HCT116 (cell line): Measurements from ENCODE around the gene SIX4. TPM values are rescaled to one million over a fixed set of nuclear protein-coding genes. Genes with fewer than 3 reads are reported as not detected.

Source experiments
- ATAC-seq: fragments of 200-7000 bp; cut with Tn5 transposase; 2 replicates; pipeline ENCODE4 v1.9.1; 2020; ENCODE audit warnings: mild to moderate bottlenecking, moderate library complexity
- BruUV-seq: library from RNA; stranded (reverse); fragments of 400-500 nt; replicated peaks from 2 replicates; lab custom pipeline; 2021; lab: Mats Ljungman, UMichigan
- CTCF ChIA-PET: fragments of 300-600 bp; sonication (Branson Sonifier 250); formaldehyde crosslinking; loops from one replicate; lab custom pipeline; 2021; ENCODE audit warnings: antibody characterized with exemption; lab: Charles Lee
- POLR2A ChIA-PET: fragments of 300-600, 350-600 bp; sonication (Branson Sonifier 250); formaldehyde crosslinking; loops from one replicate; lab custom pipeline; 2021; ENCODE audit warnings: antibody characterized with exemption; lab: Charles Lee
- RAD21 ChIA-PET, 2 experiments: fragments of 300-600 bp; sonication (Branson Sonifier 250); formaldehyde crosslinking; loops; one replicate each; lab custom pipeline; 2023; ENCODE audit warnings: low total read pairs in 2 of 2; ENCODE audit not compliant: uncharacterized antibody in 2 of 2, unreplicated experiment in 2 of 2, low non-redundant PET in 1 of 2; lab: Charles Lee
- DNase-seq: peaks from one replicate; pipeline ENCODE4 v3.0.0-alpha.2; 2010; ENCODE audit warnings: low read depth, low spot score
- H2AFZ ChIP-seq: fragments of 200-600 bp; shearing (Covaris generic), sonication (generic); 2 replicates; pipeline ENCODE4 v1.6.1; 2017; ENCODE audit warnings: low read depth, mixed run types, mixed read lengths, antibody characterized with exemption, low read length; ENCODE audit not compliant: poor library complexity, severe bottlenecking
- H3K27ac ChIP-seq: 2 replicates; pipeline ENCODE4 v1.5.1; 2012; ENCODE audit warnings: low read depth, low read length
- H3K27me3 ChIP-seq: fragments of 200-600 bp; sonication (generic); 2 replicates; pipeline ENCODE4 v1.6.1; 2016; ENCODE audit warnings: mixed run types, low read length, mixed read lengths; ENCODE audit not compliant: insufficient read depth
- H3K36me3 ChIP-seq, 2 experiments: fragments of 200-500 bp in 1 of 2; fragments of 200-600 bp in 1 of 2; sonication (Bioruptor generic) in 1 of 2; sonication (generic) in 1 of 2; 2 replicates each; pipeline versions ENCODE4 v1.5.1 to v1.6.1; 2014 to 2016; ENCODE audit warnings: low read length in 2 of 2, inconsistent platforms in 1 of 2, mixed read lengths in 1 of 2, mixed run types in 1 of 2; ENCODE audit not compliant: insufficient read depth in 2 of 2, control insufficient read depth in 1 of 2
- H3K4me1 ChIP-seq, 2 experiments: fragments of 200-600 bp in 1 of 2; sonication (generic) in 1 of 2; 2 replicates each; pipeline versions ENCODE4 v1.5.1 to v1.6.1; 2012 to 2017; ENCODE audit warnings: low read length in 2 of 2, inconsistent platforms in 1 of 2, mild to moderate bottlenecking in 1 of 2, mixed read lengths in 1 of 2, mixed run types in 1 of 2, moderate library complexity in 1 of 2; ENCODE audit not compliant: insufficient read depth in 2 of 2, control insufficient read depth in 1 of 2
- H3K4me2 ChIP-seq: fragments of 200-600 bp; sonication (generic); 2 replicates; pipeline ENCODE4 v1.6.1; 2017; ENCODE audit warnings: mixed run types, low read length, mixed read lengths
- H3K4me3 ChIP-seq, 2 experiments: fragments of 200-600 bp in 1 of 2; sonication (generic) in 1 of 2; replicated peaks in 1 of 2; 2 replicates each; pipeline ENCODE4 v1.5.1; 2011 to 2016; ENCODE audit warnings: low read length in 2 of 2, control low read depth in 1 of 2, low read depth in 1 of 2, mild to moderate bottlenecking in 1 of 2, mixed read lengths in 1 of 2, mixed run types in 1 of 2
- H3K79me2 ChIP-seq: fragments of 200-600 bp; sonication (generic); 2 replicates; pipeline ENCODE4 v1.6.1; 2017; ENCODE audit warnings: mild to moderate bottlenecking, mixed run types, low read length, moderate library complexity, mixed read lengths; ENCODE audit not compliant: insufficient read depth
- H3K9ac ChIP-seq: fragments of 200-600 bp; sonication (generic); 2 replicates; pipeline ENCODE4 v1.6.1; 2016; ENCODE audit warnings: low read length, mixed read lengths
- H3K9me2 ChIP-seq: fragments of 200-600 bp; sonication (generic), shearing (Covaris generic); 2 replicates; pipeline ENCODE4 v1.6.1; 2017; ENCODE audit warnings: mixed run types, mild to moderate bottlenecking, moderate library complexity; ENCODE audit not compliant: insufficient read depth
- H3K9me3 ChIP-seq, 2 experiments: fragments of 200-500 bp in 1 of 2; fragments of 200-600 bp in 1 of 2; sonication (Bioruptor generic) in 1 of 2; sonication (generic) in 1 of 2; 2 replicates each; pipeline ENCODE4 v1.6.1; 2014 to 2017; ENCODE audit warnings: low read length in 2 of 2, mixed read lengths in 2 of 2, inconsistent platforms in 1 of 2, low read depth in 1 of 2, mild to moderate bottlenecking in 1 of 2, mixed run types in 1 of 2, moderate library complexity in 1 of 2; ENCODE audit not compliant: control insufficient read depth in 1 of 2, insufficient read depth in 1 of 2
- H4K20me1 ChIP-seq: fragments of 200-600 bp; sonication (generic), shearing (Covaris generic); 2 replicates; pipeline ENCODE4 v1.6.1; 2017; ENCODE audit warnings: mixed run types, mild to moderate bottlenecking, moderate library complexity; ENCODE audit not compliant: insufficient read depth
- CBX3 ChIP-seq: IDR thresholded peaks from 2 replicates; pipeline ENCODE4 v1.6.1; 2012; ENCODE audit warnings: low read depth
- CEBPB ChIP-seq: IDR thresholded peaks from 2 replicates; pipeline ENCODE4 v1.6.1; 2012; ENCODE audit warnings: low read depth
- ELF1 ChIP-seq: IDR thresholded peaks from 2 replicates; pipeline ENCODE4 v1.6.1; 2012; ENCODE audit warnings: low read depth, borderline replicate concordance
- EZH2 ChIP-seq: fragments of 200-600 bp; sonication (generic); IDR thresholded peaks from 2 replicates; pipeline ENCODE4 v1.6.1; 2017; ENCODE audit warnings: antibody characterized with exemption, mixed run types
- EZH2phosphoT487 ChIP-seq: fragments of 200-600 bp; IDR thresholded peaks from 2 replicates; pipeline ENCODE4 v1.6.1; 2018; ENCODE audit warnings: antibody characterized with exemption, borderline replicate concordance
- JUND ChIP-seq: IDR thresholded peaks from 2 replicates; pipeline ENCODE4 v1.6.1; 2012
- POLR2A ChIP-seq: IDR thresholded peaks from 2 replicates; pipeline ENCODE4 v1.7.0; 2011; ENCODE audit warnings: borderline replicate concordance; ENCODE audit not compliant: insufficient read depth, insufficient read length; ENCODE audit errors: extremely low read depth
- RAD21 ChIP-seq: IDR thresholded peaks from 2 replicates; pipeline ENCODE4 v1.6.1; 2012; ENCODE audit warnings: low read depth, mild to moderate bottlenecking
- SIN3A ChIP-seq: IDR thresholded peaks from 2 replicates; pipeline ENCODE4 v1.6.1; 2012; ENCODE audit warnings: low read depth
- SP1 ChIP-seq: IDR thresholded peaks from 2 replicates; pipeline ENCODE4 v1.6.1; 2012; ENCODE audit warnings: low read depth
- ZFX ChIP-seq: fragments of 450-650 bp; IDR thresholded peaks from 2 replicates; pipeline ENCODE4 v1.6.1; 2017
- ZNF274 ChIP-seq: fragments of 200-500 bp; sonication (Bioruptor generic); IDR thresholded peaks from 2 replicates; pipeline ENCODE4 v1.6.1; 2014; ENCODE audit warnings: mild to moderate bottlenecking, low read depth, low read length, inconsistent platforms
- intact Hi-C: fragments of 100-400 bp; cut with micrococcal nuclease; formaldehyde crosslinking; loops from 2 replicates; pipeline ENCODE4 v1.10.0; 2022
- total RNA-seq: library from RNA; stranded (reverse); gene quantifications from one replicate; pipeline ENCODE4 v1.2.1, GENCODE V29; 2021; ENCODE audit not compliant: unreplicated experiment
- TF ChIP-seq, protein P1 (sequence below): IDR thresholded peaks from 2 replicates; pipeline ENCODE4 v1.6.1; 2012

The SIX4 gene
- total RNA-seq, 1 experiment from 2014 or later = 24.5 TPM

DNA sequence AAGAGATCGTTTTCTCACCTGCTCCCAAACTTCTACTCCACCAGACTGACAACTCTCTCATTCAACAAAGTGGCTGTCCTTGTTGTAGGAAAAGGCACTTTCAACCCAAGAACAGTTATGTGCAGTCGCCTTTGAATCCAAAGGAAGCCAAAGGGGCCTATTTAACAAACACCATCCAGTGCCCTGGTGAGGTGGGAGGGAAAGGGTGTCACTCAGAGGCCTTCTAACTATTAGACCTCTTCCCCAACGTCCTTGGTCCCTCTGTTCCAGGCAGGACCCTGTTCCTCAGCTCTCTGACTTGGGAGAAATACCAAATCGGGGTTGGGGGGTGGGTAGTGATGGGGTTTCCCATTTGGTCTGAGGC, 3.2 kb downstream of the SIX4 start:
- no peaks in the 10 kb centered on the region for H3K9me3 ChIP-seq
- peaks cover 16 to 33% of the 10 kb centered on the region in 2 experiments; a peak in 3 of 4 replicates for H3K36me3 ChIP-seq
- peak overlapping the region; percentile 98 for H3K4me2 ChIP-seq
- BruUV-seq = no TSS peak
- ATAC-seq (peak; percentile 1; the same call in 1 of the 2 replicates), DNase-seq (no peak)
- no peaks in the 10 kb centered on the region for H4K20me1 ChIP-seq
- peaks cover 17 to 18% of the 10 kb centered on the region in 2 experiments for H3K4me1 ChIP-seq
- no peak overlapping the region for H2AFZ ChIP-seq
- H3K4me3 ChIP-seq = peak overlapping the region; percentile 77 to 79
- intact Hi-C loops = loop anchor here (5.0 kb wide), 1 partner anchor 74 kb away; the partner anchor contains the start of gene SIX1
- ChIA-PET POLR2A (no interaction called here), CTCF (no interaction called here), RAD21 (interaction anchor here in 1 of 2 experiments (0.7 kb wide), 1 partner anchor 51 kb away, joined by 4 read pairs; no protein-coding TSS in a partner anchor)
- H3K9me2 ChIP-seq = no peaks in the 10 kb centered on the region
- peaks cover 48% of the 10 kb centered on the region for H3K79me2 ChIP-seq
- peak overlapping the region; percentile 28; the same call in 1 of the 2 replicates for H3K27ac ChIP-seq
- no peaks in the 10 kb centered on the region for H3K27me3 ChIP-seq
- peak overlapping the region; percentile 81 for H3K9ac ChIP-seq
- TF ChIP-seq EZH2phosphoT487 = no peak
- no peak for TF ChIP-seq EZH2
- TF ChIP-seq, protein P1, sequence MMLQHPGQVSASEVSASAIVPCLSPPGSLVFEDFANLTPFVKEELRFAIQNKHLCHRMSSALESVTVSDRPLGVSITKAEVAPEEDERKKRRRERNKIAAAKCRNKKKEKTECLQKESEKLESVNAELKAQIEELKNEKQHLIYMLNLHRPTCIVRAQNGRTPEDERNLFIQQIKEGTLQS = no peak
- no peak for TF ChIP-seq SP1
- no peak for TF ChIP-seq RAD21
- no peak for TF ChIP-seq ZNF274
- TF ChIP-seq SIN3A = no peak
- TF ChIP-seq ELF1 = no peak
- TF ChIP-seq CBX3 = no peak

DNA sequence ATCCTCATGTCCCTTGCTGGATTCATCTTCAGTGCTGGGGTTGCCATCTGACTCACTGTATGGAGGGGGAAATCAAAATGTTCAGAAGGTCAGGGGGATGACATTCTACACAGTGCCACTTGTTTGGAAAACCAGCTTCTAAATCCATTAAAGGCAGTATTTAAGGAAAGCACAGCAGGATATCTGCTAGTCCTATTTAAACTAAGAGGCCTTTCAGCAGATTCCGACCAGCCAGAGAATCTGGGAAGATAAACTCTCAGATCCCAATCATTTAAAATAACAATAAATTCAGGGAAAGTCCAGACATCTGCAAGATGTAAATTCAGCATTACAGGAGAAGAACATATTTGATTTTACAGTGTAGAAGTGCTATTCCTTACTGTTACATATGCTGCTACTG, 3.8 kb downstream of the SIX4 start:
- TF ChIP-seq CEBPB = no peak
- TF ChIP-seq EZH2 = no peak
- no peak for TF ChIP-seq ZFX
- no peak for TF ChIP-seq JUND
- TF ChIP-seq SP1 = no peak
- TF ChIP-seq CBX3 = no peak
- no peak for TF ChIP-seq POLR2A
- no peak for TF ChIP-seq SIN3A
- no peak for TF ChIP-seq ZNF274
- TF ChIP-seq ELF1 = no peak
- Histone ChIP-seq H2AFZ (no peak overlapping the region), H3K27ac (no peak overlapping the region), H3K79me2 (peaks cover 50% of the 10 kb centered on the region), H3K27me3 (no peaks in the 10 kb centered on the region), H3K9ac (no peak overlapping the region), H3K4me1 (peaks cover 17 to 18% of the 10 kb centered on the region in 2 experiments), H3K9me2 (no peaks in the 10 kb centered on the region), H3K4me2 (peak overlapping the region; percentile 98; the same call in 1 of the 2 replicates), H3K36me3 (peaks cover 16 to 33% of the 10 kb centered on the region in 2 experiments; a peak in 3 of 4 replicates), H3K9me3 (no peaks in the 10 kb centered on the region), H4K20me1 (no peaks in the 10 kb centered on the region), H3K4me3 (no peak overlapping the region)
- intact Hi-C loops = loop anchor here (5.0 kb wide), 1 partner anchor 73 kb away; the partner anchor contains the start of gene SIX1
- ATAC-seq (no peak), DNase-seq (no peak)
- CTCF ChIA-PET = no interaction called here
- no TSS peak for BruUV-seq
- RAD21 ChIA-PET = interaction anchor here in 1 of 2 experiments (0.7 kb wide), 1 partner anchor 50 kb away, joined by 4 read pairs; no protein-coding TSS in a partner anchor
- POLR2A ChIA-PET = no interaction called here
